Stimulated activated CD4-positive, alpha-beta T cell treated with anti-CD3 and anti-CD28 coated beads, Interleukin-2, amount 100 ng/mL, for 48 hours (primary cell): Measurements from ENCODE around the gene SIN3B.
"Not testable (repeated sequence)": the region's sequence is repeated elsewhere in the genome, so short reads cannot be mapped to it uniquely, and the experiment has no call there.

Source experiments
- DNase-seq, 2 donors: peaks; one replicate each; pipeline ENCODE4 v3.0.0-alpha.2; 2020

SIN3B gene

GRCh38 chr19:16829010-16829821 lies at the start of gene SIN3B:
Gene SIN3B, plus strand, starts transcription at chr19:16829398. Its CDS starts 23 bp downstream, at chr19:16829421.
- peak; percentile 87 to 88 for DNase-seq

GRCh38 chr19:16779539-16780163 lies 49.5 kb upstream of the SIN3B start:
- no peak for DNase-seq

GRCh38 chr19:16782719-16783118 lies 46.5 kb upstream of the SIN3B start:
- no peak for DNase-seq

GRCh38 chr19:16788479-16788878 lies 40.7 kb upstream of the SIN3B start:
- no peak for DNase-seq

- DNase-seq: no peak
Measured at GRCh38 chr19:16789238-16789637, 40.0 kb upstream of the SIN3B start.

- DNase-seq: no peak
Measured at GRCh38 chr19:16790051-16790450, 39.1 kb upstream of the SIN3B start.

GRCh38 chr19:16791942-16792341 lies 37.3 kb upstream of the SIN3B start:
- DNase-seq: no peak

- DNase-seq: no peak
Measured at GRCh38 chr19:16794456-16795441, 34.4 kb upstream of the SIN3B start.

GRCh38 chr19:16795731-16796130 lies 33.5 kb upstream of the SIN3B start:
- no peak for DNase-seq

GRCh38 chr19:16797876-16798275 lies 31.3 kb upstream of the SIN3B start:
- no peak for DNase-seq

- DNase-seq: not testable (repeated sequence)
Measured at GRCh38 chr19:16798326-16798725, 30.9 kb upstream of the SIN3B start.

GRCh38 chr19:16799740-16800139 lies 29.5 kb upstream of the SIN3B start:
- DNase-seq: no peak

- DNase-seq: no peak
Measured at GRCh38 chr19:16801600-16802013, 27.6 kb upstream of the SIN3B start.

- DNase-seq: no peak
Measured at GRCh38 chr19:16804176-16804575, 25.0 kb upstream of the SIN3B start.

- DNase-seq: no peak
Measured at GRCh38 chr19:16807549-16808284, 21.5 kb upstream of the SIN3B start.

- DNase-seq: no peak
Measured at GRCh38 chr19:16814526-16815100, 14.6 kb upstream of the SIN3B start.

GRCh38 chr19:16820056-16820455 lies 9.1 kb upstream of the SIN3B start:
- no peak for DNase-seq

- DNase-seq: no peak
Measured at GRCh38 chr19:16821081-16821480, 8.1 kb upstream of the SIN3B start.

GRCh38 chr19:16822648-16823047 lies 6.5 kb upstream of the SIN3B start:
- DNase-seq: no peak

GRCh38 chr19:16824658-16825311 lies 4.4 kb upstream of the SIN3B start:
- DNase-seq: no peak

- DNase-seq: no peak
Measured at GRCh38 chr19:16825312-16826052, 3.7 kb upstream of the SIN3B start.
